Measurements from ENCODE around the gene PLEKHA6. TPM values are rescaled to one million over a fixed set of nuclear protein-coding genes. Genes with fewer than 3 reads are reported as not detected.

The PLEKHA6 gene
- total and polyA plus RNA-seq, 2 of the 8 experiments (the other 6 are each of a cell fraction or from before 2014, with no cell fraction given) = 4.8 to 20.2 TPM

DNA sequence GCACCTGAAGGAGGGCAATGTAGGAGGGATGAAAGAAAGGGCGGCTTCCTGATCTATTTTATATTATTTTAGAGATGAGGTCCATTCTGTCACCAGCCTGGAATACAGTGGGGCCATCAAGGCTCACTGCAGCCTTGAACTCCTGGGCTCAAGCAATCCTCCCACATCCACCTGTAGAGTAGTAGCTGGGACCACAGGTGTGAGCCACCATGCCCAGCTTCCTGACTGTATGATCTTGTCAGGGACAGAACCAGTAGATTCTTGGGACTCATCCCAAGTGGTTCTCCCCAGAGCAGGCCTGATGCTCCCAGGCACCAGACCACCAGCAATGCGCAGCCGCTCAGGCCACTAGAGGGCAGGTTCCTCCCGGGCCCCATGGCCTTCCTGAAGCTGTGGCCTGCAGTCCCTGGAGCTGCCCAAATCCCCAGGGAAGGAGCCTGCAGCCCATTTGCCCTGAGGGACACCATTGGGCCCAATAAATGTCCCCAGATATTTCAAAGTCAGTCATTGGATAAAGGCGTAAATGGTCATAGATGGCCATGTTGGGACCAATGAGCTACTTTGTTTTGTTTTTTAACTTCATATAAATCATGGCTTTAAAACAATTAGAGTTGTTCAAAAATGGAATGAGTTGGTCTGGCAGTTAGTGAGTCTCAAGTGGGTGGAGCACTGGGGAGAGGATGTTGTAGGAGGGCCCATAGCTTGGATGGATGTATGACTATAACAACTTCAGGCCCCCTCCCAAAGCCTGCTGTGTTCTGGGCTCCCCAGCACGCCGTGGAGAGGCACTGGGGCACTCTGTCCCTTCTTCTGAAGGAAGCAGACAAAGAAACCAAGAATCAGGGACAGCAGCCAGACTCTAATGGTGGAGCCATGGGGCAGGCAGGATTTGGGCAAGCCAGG is 101.3 kb downstream of the PLEKHA6 start (continued):
- TF ChIP-seq RNF2 (IDR thresholded peaks at IDR 0.05; ENCODE audit: borderline replicate concordance, low read depth, low read length, missing control alignments, poor library complexity, severe bottlenecking) = no peak
- no peak for TF ChIP-seq CHD2 (IDR thresholded peaks at IDR 0.05; ENCODE audit: low read length)
- TF ChIP-seq NANOG (IDR thresholded peaks at IDR 0.05; ENCODE audit: insufficient read depth, low read depth, low read length, poor library complexity, severe bottlenecking) = no peak
- no peak for TF ChIP-seq TAF7 (optimal IDR thresholded peaks at IDR 0.05; ENCODE audit: borderline replicate concordance, low read depth, low read length)
